Cardiac atrium fibroblast (primary cell): ENCODE data around the gene RHOC. TPM values are rescaled to one million over a fixed set of nuclear protein-coding genes. Genes with fewer than 3 reads are reported as not detected.

Experiments used
- total RNA-seq: library from RNA; depleted of rRNA; stranded (reverse); fragments of >200 nt; gene quantifications from 2 replicates; pipeline ENCODE4 v1.2.3, GENCODE V29; 2015

RHOC gene
- total RNA-seq, result 519 and 524 TPM in 2 replicates

DNA sequence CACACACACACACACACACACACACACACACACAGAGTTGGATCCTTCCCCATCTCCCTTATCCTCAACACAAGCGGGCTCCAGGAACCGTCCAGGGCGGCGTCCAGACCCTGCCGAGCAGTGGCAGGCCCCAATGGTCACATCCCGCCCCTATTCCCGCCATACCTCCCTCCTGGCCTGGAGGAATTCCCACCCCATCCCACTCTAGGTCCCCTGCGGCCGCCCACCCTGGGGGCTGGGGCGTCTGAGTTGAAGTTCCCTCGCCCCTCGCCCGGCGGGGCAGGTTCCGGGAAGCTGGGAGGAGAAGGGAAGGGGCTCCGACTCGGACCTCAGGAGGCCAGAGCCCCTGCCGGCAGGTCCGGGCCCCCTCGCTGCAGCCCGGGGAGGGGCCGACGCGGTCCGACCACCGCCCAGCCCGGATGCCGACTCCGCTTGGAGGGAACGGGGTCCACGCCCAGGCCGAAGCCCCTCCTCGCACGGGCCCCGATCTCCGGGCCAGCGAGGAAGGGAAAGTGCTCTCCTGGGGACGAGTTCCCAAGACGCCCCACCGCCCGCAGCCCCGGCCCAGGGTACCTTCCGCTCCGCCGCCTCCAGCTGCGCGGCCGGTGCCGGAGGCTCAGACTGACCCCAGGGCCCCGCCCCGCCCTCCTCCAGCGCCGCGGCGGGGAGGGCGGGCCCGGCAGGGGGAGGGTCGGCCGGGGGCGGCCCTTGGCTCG is at the start of gene RHOC:
TSS of gene RHOC (minus strand) at position 623 of the 716 bp plus-strand sequence. CDS start 3,328 bp downstream, outside the sequence.

DNA sequence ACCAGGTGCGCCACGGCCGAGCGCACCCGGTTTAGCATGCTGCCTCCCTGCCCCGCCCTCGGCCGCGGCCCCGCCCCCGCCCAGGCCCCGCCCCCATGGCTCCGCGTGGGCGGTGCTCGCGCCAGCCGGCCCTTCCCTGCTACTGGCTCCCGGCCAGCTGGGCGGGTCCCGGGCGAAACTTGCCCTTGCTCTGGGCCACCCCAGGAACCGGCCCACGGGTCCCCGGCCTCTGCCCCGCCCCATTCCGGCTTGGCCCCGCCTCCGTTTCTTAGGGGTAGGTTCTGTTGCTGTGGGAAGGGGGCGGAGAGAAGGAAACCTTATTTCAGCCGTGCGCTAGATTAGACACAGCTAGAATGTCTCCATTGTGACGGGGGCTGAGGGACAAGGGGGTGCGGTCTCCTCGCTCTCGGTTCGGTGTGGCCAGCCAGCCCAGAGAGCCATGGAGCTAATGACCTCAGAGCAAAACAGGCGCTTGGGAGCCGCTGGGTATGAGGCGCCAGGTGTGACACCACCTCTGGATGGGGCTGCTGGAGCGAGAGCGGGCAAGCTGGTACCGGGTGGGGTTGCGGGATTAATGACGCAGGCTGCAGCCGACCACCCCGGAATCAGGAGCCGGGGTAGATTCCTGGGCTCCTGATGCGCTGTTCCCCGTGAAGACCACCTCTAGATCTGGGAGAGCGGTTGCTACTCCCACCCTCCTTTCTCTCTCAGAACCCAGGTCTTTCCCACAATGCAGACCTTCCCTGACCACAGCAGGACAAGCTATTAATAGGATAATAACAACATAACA is 8.5 kb upstream of the RHOC start, which contains the start of gene PPM1J:
TSS of gene PPM1J (minus strand) at position 69 of the 790 bp plus-strand sequence. CDS start at position 38, 31 bp downstream.

DNA sequence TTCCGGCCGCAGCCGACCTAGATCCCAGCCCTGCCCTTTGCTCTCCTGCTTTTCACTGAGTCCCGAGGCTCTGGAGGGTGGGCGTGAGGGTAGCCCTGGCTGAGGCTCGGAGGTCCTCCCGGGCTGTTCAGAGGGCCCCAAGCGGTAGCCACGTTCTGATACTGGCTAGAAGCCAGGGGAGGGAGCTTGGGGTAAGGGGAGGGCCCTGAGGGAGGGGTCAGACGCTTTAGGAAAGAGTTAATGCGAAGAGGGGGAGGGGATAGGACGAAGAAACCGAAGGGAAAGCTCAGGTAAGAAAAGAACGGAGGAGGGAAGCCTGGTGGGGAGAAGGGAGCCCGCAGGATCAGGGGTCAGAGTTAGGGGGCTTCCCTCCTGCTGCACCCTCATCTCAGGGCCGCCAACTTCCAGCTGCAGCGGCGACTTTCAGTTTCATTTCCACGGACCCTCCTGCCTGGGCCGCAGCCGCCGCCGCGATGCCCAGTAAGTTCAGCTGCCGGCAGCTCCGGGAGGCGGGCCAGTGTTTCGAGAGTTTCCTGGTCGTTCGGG is 32.4 kb downstream of the RHOC start, which contains the start of gene MOV10:
TSS of gene MOV10 (plus strand) at position 220 of the 546 bp plus-strand sequence. CDS start at position 474, 254 bp downstream.

Other genes with a start within 250 kb of the RHOC start
- gene WNT2B, start 198.2 kb downstream of the RHOC start, total RNA-seq, result 0.18 and 1.3 TPM in 2 replicates
- gene ST7L, start 88.0 kb downstream of the RHOC start, total RNA-seq, result 4.9 and 11.5 TPM in 2 replicates
- gene CAPZA1, start 87.3 kb downstream of the RHOC start, total RNA-seq, result 168 and 191 TPM in 2 replicates
- gene MOV10, start 32.5 kb downstream of the RHOC start, total RNA-seq, result 30.3 and 50.4 TPM in 2 replicates
- 0.81 and 0.90 TPM in 2 replicates for gene PPM1J, start 8.2 kb upstream of the RHOC start, total RNA-seq
- 70.4 and 98.0 TPM in 2 replicates for gene SLC16A1, start 249.1 kb upstream of the RHOC start, total RNA-seq